ENCODE results near the gene NPTX2.

DNA sequence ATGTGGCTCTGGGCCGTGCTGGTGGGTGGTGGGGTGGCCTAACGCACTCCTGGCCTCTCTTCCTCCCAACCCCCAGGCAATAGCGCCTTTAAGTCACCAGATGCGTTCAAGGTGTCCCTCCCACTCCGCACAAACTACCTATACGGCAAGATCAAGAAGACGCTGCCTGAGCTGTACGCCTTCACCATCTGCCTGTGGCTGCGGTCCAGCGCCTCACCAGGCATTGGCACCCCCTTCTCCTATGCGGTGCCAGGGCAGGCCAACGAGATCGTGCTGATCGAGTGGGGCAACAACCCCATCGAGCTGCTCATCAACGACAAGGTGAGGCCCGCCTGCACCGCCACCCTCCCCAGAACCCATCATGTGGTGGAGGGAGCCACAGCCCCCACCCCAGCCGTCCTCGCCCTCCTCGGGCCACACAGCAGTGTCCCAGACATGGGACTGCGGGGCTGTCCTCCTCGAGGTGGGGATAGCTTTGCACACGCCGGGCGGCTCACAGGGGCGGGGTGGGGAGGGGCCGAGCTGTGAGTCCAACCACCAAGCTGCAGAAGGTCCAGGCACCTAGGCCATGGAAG is 7.8 kb downstream of the NPTX2 start:
- TF ChIP-seq, protein P1, sequence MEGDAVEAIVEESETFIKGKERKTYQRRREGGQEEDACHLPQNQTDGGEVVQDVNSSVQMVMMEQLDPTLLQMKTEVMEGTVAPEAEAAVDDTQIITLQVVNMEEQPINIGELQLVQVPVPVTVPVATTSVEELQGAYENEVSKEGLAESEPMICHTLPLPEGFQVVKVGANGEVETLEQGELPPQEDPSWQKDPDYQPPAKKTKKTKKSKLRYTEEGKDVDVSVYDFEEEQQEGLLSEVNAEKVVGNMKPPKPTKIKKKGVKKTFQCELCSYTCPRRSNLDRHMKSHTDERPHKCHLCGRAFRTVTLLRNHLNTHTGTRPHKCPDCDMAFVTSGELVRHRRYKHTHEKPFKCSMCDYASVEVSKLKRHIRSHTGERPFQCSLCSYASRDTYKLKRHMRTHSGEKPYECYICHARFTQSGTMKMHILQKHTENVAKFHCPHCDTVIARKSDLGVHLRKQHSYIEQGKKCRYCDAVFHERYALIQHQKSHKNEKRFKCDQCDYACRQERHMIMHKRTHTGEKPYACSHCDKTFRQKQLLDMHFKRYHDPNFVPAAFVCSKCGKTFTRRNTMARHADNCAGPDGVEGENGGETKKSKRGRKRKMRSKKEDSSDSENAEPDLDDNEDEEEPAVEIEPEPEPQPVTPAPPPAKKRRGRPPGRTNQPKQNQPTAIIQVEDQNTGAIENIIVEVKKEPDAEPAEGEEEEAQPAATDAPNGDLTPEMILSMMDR (IDR thresholded peaks at IDR 0.05; ENCODE audit: borderline replicate concordance, extremely low read depth, low read length, poor library complexity, severe bottlenecking): no peak
- no peak for TF ChIP-seq EZH2 (IDR thresholded peaks at IDR 0.05; ENCODE audit: borderline replicate concordance, low read depth, low read length, severe bottlenecking)
